ENCODE data around the gene TEX261.

DNA sequence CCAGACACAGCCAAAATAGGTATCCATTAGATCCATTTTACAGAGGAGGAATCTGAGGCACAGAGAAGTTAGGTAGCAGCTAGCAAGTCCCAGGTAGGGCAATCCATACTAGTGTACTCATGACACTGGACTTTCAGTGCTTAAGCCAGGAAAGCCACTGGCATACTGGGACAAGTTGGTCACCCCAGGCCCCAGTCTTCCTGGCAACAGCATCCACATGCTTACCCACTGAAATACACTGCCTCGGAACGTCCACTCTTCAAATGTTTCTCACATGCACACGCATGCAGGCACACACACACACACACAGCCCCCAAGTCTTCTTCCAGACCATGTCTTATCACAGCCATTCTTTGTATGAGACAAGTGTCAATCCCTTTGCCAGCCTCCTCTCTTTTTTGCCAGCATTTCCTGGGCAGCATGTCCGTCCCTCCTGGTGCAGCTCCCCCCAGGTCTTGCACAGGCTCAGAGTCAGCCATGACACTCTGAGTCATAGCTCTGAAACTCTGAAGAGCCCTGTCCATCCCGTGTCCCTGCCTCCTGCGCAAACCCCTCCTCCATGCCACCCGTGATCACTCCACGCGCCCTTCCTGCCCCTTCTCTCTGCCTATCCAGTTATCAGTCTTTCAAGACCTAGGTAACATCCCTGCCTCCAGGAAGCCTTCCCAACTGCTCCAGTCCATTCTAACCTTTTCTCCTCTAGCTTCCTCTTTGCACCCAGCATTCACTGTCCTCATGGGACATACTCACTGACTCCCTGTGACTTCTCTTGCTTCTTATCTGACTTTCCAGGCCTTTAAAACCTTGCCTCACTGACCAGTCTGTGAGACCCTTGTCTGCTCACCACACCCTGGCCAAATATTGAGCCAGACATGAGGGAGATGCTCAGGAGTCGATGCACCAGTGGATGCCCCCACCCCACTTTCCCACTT is 10.9 kb upstream of the TEX261 start:
- TF ChIP-seq POLR2AphosphoS5 (IDR thresholded peaks at IDR 0.05; ENCODE audit: low read depth) = no peak
- no peak for TF ChIP-seq EZH2 (IDR thresholded peaks at IDR 0.05; ENCODE audit: low read depth, unreplicated experiment)
- TF ChIP-seq, protein P1, sequence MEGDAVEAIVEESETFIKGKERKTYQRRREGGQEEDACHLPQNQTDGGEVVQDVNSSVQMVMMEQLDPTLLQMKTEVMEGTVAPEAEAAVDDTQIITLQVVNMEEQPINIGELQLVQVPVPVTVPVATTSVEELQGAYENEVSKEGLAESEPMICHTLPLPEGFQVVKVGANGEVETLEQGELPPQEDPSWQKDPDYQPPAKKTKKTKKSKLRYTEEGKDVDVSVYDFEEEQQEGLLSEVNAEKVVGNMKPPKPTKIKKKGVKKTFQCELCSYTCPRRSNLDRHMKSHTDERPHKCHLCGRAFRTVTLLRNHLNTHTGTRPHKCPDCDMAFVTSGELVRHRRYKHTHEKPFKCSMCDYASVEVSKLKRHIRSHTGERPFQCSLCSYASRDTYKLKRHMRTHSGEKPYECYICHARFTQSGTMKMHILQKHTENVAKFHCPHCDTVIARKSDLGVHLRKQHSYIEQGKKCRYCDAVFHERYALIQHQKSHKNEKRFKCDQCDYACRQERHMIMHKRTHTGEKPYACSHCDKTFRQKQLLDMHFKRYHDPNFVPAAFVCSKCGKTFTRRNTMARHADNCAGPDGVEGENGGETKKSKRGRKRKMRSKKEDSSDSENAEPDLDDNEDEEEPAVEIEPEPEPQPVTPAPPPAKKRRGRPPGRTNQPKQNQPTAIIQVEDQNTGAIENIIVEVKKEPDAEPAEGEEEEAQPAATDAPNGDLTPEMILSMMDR (conservative IDR thresholded peaks at IDR 0.05; ENCODE audit: low read depth in 2 of 2) = no peak
- no peak for TF ChIP-seq ZNF331 (CRISPR knock-in tag; IDR thresholded peaks at IDR 0.05; ENCODE audit: low read depth)
- no peak for TF ChIP-seq EZH2phosphoT487 (IDR thresholded peaks at IDR 0.05; ENCODE audit: unreplicated experiment)
- TF ChIP-seq REST (IDR thresholded peaks at IDR 0.05; ENCODE audit: unreplicated experiment) = no peak

All from GM23338 (cell line).